ENCODE measurements around the gene PTPRG.
"Not testable (repeated sequence)": the region's sequence is repeated elsewhere in the genome, so short reads cannot be mapped to it uniquely, and the experiment has no call there.

The PTPRG gene

DNA sequence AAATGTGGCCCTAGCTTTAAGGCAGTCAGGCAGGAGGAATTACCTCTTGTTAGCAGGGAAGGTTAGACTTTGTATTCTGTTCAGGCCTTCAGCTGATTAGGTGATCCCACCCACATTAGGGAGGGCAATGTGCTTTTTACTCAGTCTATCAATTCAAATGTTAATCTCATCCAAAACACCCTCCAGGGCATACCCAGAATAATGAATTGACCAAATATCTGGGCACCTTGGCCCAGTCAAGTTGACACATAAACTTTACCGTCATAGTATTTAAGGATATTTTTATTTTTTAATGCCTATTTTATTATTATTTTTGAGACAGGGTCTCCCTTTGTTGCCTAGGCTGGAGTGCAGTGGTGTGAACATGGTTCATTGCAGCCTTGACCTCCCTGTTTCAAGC is 146.1 kb downstream of the PTPRG start:
- no peaks in the 10 kb centered on the region for H3K27me3 ChIP-seq (ENCODE audit: insufficient read depth, low read length)
- no peaks in the 10 kb centered on the region for H3K36me3 ChIP-seq (ENCODE audit: control insufficient read depth in 1 of 2, insufficient read depth in 2 of 2, low read length in 2 of 2)
- H3K79me2 ChIP-seq (ENCODE audit: control insufficient read depth, insufficient read depth, low read length, poor library complexity), result no peaks in the 10 kb centered on the region
- peaks cover 0 to 2% of the 10 kb centered on the region in 2 experiments for H3K4me1 ChIP-seq (ENCODE audit: control insufficient read depth in 1 of 2, insufficient read depth in 2 of 2, low read length in 2 of 2)
- no peak overlapping the region for H2AFZ ChIP-seq (ENCODE audit: insufficient read depth, low read length, poor library complexity)
- H3K27ac ChIP-seq (ENCODE audit: low read depth, low read length), result no peak overlapping the region
- no peaks in the 10 kb centered on the region for H3K9me3 ChIP-seq (ENCODE audit: insufficient read depth, low read depth, low read length)
- H2AK5ac ChIP-seq (ENCODE audit: low read length), result no peak overlapping the region
- no peak overlapping the region for H3K4me3 ChIP-seq (ENCODE audit: low read depth, low read length)
- H4K91ac ChIP-seq (ENCODE audit: low read depth, low read length), result no peak overlapping the region
- no peak overlapping the region for H2BK5ac ChIP-seq (ENCODE audit: low read depth, low read length, poor library complexity)
- H4K12ac ChIP-seq (ENCODE audit: low read depth, low read length), result no peak overlapping the region
- H3K9ac ChIP-seq (ENCODE audit: low read length), result no peak overlapping the region
- H3K4ac ChIP-seq (ENCODE audit: low read depth, low read length), result no peak overlapping the region
- no peak for DNase-seq
- H3K18ac ChIP-seq (ENCODE audit: low read length), result no peak overlapping the region
- H2BK120ac ChIP-seq (ENCODE audit: insufficient read depth, low read length, poor library complexity), result no peak overlapping the region
- no peak overlapping the region for H3K23ac ChIP-seq (ENCODE audit: low read length)
- H3K14ac ChIP-seq (ENCODE audit: low read length), result no peak overlapping the region
- no peak overlapping the region for H2BK12ac ChIP-seq (ENCODE audit: low read length)
- peaks cover 2% of the 10 kb centered on the region for H3K79me1 ChIP-seq (ENCODE audit: low read length)
- no peak overlapping the region for H3K4me2 ChIP-seq (ENCODE audit: low read length)
- no CpG with 5 or more reads among the region's 1 CpG for WGBS (ENCODE audit: extremely low coverage, insufficient coverage, insufficient read length)
- H4K8ac ChIP-seq (ENCODE audit: low read depth, low read length), result no peak overlapping the region

DNA sequence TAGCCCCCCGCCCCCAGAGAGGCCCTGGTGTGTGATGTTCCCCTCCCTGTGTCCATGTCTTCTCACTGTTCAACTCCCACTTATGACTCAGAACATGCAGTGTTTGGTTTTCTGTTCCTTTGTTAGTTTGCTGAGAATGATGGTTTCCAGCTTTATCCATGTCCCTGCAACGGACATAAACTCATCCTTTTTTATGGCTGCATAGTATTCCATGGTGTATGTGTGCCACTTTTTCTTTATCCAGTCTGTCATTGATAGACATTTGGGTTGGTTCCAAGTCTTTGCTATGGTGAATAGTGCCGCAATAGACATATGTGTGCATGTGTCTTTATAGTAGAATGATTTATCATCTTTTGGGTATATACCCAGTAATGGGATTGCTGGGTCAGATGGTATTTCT is 149.5 kb downstream of the PTPRG start:
- not testable (repeated sequence) for H3K4me2 ChIP-seq (ENCODE audit: low read length); H3K27ac ChIP-seq (ENCODE audit: low read depth, low read length); H4K91ac ChIP-seq (ENCODE audit: low read depth, low read length); H3K79me1 ChIP-seq (ENCODE audit: low read length); H3K18ac ChIP-seq (ENCODE audit: low read length); H4K8ac ChIP-seq (ENCODE audit: low read depth, low read length); H4K12ac ChIP-seq (ENCODE audit: low read depth, low read length); H3K4me1 ChIP-seq (ENCODE audit: control insufficient read depth in 1 of 2, insufficient read depth in 2 of 2, low read length in 2 of 2); H2AFZ ChIP-seq (ENCODE audit: insufficient read depth, low read length, poor library complexity); H3K36me3 ChIP-seq (ENCODE audit: control insufficient read depth in 1 of 2, insufficient read depth in 2 of 2, low read length in 2 of 2); H3K23ac ChIP-seq (ENCODE audit: low read length); DNase-seq; H3K4me3 ChIP-seq (ENCODE audit: low read depth, low read length); H2BK12ac ChIP-seq (ENCODE audit: low read length); H3K27me3 ChIP-seq (ENCODE audit: insufficient read depth, low read length); H3K4ac ChIP-seq (ENCODE audit: low read depth, low read length); H2BK5ac ChIP-seq (ENCODE audit: low read depth, low read length, poor library complexity); H2AK5ac ChIP-seq (ENCODE audit: low read length); H3K9me3 ChIP-seq (ENCODE audit: insufficient read depth, low read depth, low read length); H2BK120ac ChIP-seq (ENCODE audit: insufficient read depth, low read length, poor library complexity); H3K9ac ChIP-seq (ENCODE audit: low read length); H3K79me2 ChIP-seq (ENCODE audit: control insufficient read depth, insufficient read depth, low read length, poor library complexity); H3K14ac ChIP-seq (ENCODE audit: low read length)
- no CpG with 5 or more reads among the region's 3 CpGs for WGBS (ENCODE audit: extremely low coverage, insufficient coverage, insufficient read length)

DNA sequence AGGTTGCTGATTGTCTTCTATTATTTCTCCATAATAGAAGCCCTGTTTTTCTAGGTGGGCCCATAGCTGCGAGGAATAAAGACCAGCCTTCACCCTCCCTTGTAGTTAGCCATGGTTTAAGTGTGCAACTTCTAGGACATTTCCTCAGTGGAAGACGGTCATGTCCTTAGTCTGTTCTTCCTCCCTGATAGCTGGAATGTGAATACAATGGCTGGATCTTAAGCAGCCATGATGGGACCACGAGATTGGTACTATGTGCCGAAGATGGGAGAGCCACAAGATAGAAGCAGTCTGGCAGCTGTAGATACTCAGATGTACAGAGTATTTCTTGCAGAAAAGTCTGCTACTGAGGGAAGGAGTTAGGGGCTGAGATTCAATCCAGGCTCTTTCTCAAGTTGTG is 152.9 kb downstream of the PTPRG start:
- H4K12ac ChIP-seq (ENCODE audit: low read depth, low read length), result no peak overlapping the region
- no peaks in the 10 kb centered on the region for H3K4me1 ChIP-seq (ENCODE audit: control insufficient read depth in 1 of 2, insufficient read depth in 2 of 2, low read length in 2 of 2)
- no peaks in the 10 kb centered on the region for H3K79me1 ChIP-seq (ENCODE audit: low read length)
- H3K4me2 ChIP-seq (ENCODE audit: low read length), result no peak overlapping the region
- no peak overlapping the region for H2AFZ ChIP-seq (ENCODE audit: insufficient read depth, low read length, poor library complexity)
- no peak overlapping the region for H3K27ac ChIP-seq (ENCODE audit: low read depth, low read length)
- no peak overlapping the region for H3K9ac ChIP-seq (ENCODE audit: low read length)
- no peak overlapping the region for H4K91ac ChIP-seq (ENCODE audit: low read depth, low read length)
- H3K9me3 ChIP-seq (ENCODE audit: insufficient read depth, low read depth, low read length), result no peaks in the 10 kb centered on the region
- WGBS (ENCODE audit: extremely low coverage, insufficient coverage, insufficient read length), result no CpG with 5 or more reads among the region's 4 CpGs
- H3K14ac ChIP-seq (ENCODE audit: low read length), result no peak overlapping the region
- H4K8ac ChIP-seq (ENCODE audit: low read depth, low read length), result no peak overlapping the region
- no peaks in the 10 kb centered on the region for H3K27me3 ChIP-seq (ENCODE audit: insufficient read depth, low read length)
- H3K79me2 ChIP-seq (ENCODE audit: control insufficient read depth, insufficient read depth, low read length, poor library complexity), result no peaks in the 10 kb centered on the region
- H3K4ac ChIP-seq (ENCODE audit: low read depth, low read length), result no peak overlapping the region
- no peak overlapping the region for H3K18ac ChIP-seq (ENCODE audit: low read length)
- no peak overlapping the region for H2BK5ac ChIP-seq (ENCODE audit: low read depth, low read length, poor library complexity)
- no peak overlapping the region for H3K4me3 ChIP-seq (ENCODE audit: low read depth, low read length)
- no peak overlapping the region for H2AK5ac ChIP-seq (ENCODE audit: low read length)
- no peak for DNase-seq
- no peak overlapping the region for H2BK12ac ChIP-seq (ENCODE audit: low read length)
- no peaks in the 10 kb centered on the region for H3K36me3 ChIP-seq (ENCODE audit: control insufficient read depth in 1 of 2, insufficient read depth in 2 of 2, low read length in 2 of 2)
- no peak overlapping the region for H2BK120ac ChIP-seq (ENCODE audit: insufficient read depth, low read length, poor library complexity)
- H3K23ac ChIP-seq (ENCODE audit: low read length), result no peak overlapping the region

DNA sequence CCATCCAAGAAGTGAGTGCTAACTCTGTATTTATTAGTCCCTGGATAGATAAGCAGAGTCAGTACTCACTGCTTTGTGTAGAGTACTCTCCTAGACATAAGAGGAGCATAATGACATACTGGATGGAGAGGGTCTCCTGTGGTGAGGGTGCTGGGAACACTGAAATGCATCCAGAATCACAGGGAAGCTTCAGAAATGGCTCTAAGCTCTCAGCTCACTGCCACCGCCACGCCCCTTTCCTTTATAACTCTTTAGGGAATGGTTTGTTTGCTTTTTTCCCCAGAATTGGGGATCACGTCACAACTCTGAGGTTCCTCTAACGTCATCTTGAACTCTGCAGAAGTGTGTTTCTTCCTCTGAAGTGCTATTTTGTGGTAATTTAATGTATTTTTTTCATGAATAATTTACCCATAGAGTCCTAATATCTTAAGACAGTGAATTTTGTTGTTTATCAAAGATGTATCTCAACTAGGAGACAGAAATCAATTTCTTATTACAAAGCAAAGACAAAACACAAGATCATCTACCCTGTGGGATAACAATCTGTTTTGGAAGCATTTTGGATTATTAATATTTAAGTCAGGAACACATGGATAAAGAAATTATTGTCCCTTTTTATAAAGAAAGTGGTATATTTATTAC is 154.6 kb downstream of the PTPRG start:
- H3K14ac ChIP-seq (ENCODE audit: low read length), result no peak overlapping the region
- DNase-seq, result no peak
- H3K4me3 ChIP-seq (ENCODE audit: low read depth, low read length), result no peak overlapping the region
- H2AK5ac ChIP-seq (ENCODE audit: low read length), result no peak overlapping the region
- H3K4me1 ChIP-seq (ENCODE audit: control insufficient read depth in 1 of 2, insufficient read depth in 2 of 2, low read length in 2 of 2), result no peaks in the 10 kb centered on the region
- H3K79me2 ChIP-seq (ENCODE audit: control insufficient read depth, insufficient read depth, low read length, poor library complexity), result no peaks in the 10 kb centered on the region
- no peak overlapping the region for H3K9ac ChIP-seq (ENCODE audit: low read length)
- no peaks in the 10 kb centered on the region for H3K27me3 ChIP-seq (ENCODE audit: insufficient read depth, low read length)
- no peaks in the 10 kb centered on the region for H3K79me1 ChIP-seq (ENCODE audit: low read length)
- no peak overlapping the region for H3K4ac ChIP-seq (ENCODE audit: low read depth, low read length)
- no peak overlapping the region for H3K18ac ChIP-seq (ENCODE audit: low read length)
- H3K36me3 ChIP-seq (ENCODE audit: control insufficient read depth in 1 of 2, insufficient read depth in 2 of 2, low read length in 2 of 2), result no peaks in the 10 kb centered on the region
- H4K12ac ChIP-seq (ENCODE audit: low read depth, low read length), result no peak overlapping the region
- H4K8ac ChIP-seq (ENCODE audit: low read depth, low read length), result no peak overlapping the region
- H2AFZ ChIP-seq (ENCODE audit: insufficient read depth, low read length, poor library complexity), result no peak overlapping the region
- H3K23ac ChIP-seq (ENCODE audit: low read length), result no peak overlapping the region
- no peaks in the 10 kb centered on the region for H3K9me3 ChIP-seq (ENCODE audit: insufficient read depth, low read depth, low read length)
- H2BK5ac ChIP-seq (ENCODE audit: low read depth, low read length, poor library complexity), result no peak overlapping the region
- no peak overlapping the region for H3K4me2 ChIP-seq (ENCODE audit: low read length)
- H2BK12ac ChIP-seq (ENCODE audit: low read length), result no peak overlapping the region
- no CpG with 5 or more reads among the region's 4 CpGs for WGBS (ENCODE audit: extremely low coverage, insufficient coverage, insufficient read length)
- no peak overlapping the region for H3K27ac ChIP-seq (ENCODE audit: low read depth, low read length)
- H4K91ac ChIP-seq (ENCODE audit: low read depth, low read length), result no peak overlapping the region
- H2BK120ac ChIP-seq (ENCODE audit: insufficient read depth, low read length, poor library complexity), result no peak overlapping the region
